GM18502 (cell line): ENCODE measurements around the gene CAMK2D.
"Not testable (repeated sequence)": the region's sequence is repeated elsewhere in the genome, so short reads cannot be mapped to it uniquely, and the experiment has no call there.

Experiments
- ATAC-seq: cut with Tn5 transposase; IDR thresholded peaks from one replicate; pipeline ENCODE4 v1.9.1; 2021; ENCODE audit warnings: mild to moderate bottlenecking; ENCODE audit not compliant: unreplicated experiment, poor library complexity

The CAMK2D gene

DNA sequence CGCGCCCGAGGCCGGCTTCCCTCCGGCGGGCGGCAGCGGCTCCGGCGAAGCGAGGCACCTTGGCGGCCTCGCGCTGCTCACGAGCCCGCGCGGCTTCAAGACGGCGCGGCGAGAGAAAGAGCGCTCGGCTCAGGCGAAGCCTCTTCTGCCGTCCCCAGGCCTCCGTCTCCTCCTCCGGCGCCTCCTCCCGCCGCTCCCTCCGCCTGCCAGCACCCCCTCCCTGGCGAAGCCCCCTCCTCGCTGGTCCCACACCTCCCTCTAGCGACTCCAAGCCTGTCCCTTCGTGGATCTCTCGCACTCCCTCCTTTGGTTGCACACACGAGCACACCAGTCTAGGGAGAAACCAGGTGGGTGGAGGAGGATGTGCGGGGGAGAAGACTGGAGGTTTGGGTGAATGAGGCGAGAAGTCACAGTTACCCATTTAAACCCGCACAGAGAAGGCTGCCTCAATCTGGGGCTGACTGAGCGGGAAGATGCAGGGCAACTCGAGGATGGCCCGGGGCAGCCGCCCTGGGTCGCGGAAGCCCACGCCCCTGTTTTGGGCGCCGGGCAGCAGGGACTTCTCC, at the start of gene CAMK2D:
Gene CAMK2D, minus strand, starts transcription at position 119 of the 566 bp plus-strand sequence. CDS start 670 bp downstream, outside the sequence.
- peak; percentile 53 for ATAC-seq

DNA sequence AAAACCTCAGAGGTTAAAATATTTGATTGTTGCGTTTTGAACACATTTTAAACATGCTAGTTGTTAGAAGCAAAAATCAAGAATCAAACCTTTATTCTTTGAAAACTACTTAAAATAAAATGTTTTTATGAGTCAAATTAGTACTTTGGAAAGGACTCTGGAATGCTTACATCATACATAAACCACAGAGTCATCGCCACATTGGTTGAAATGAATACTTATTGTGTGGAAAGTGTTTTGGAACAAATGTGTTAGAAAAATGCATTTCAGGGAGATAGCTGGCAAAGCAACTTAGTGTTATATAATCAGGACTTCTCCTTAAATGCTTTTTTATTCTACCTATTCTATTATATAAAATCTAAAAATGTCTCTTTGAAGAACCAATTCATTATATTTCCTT, 49.4 kb upstream of the CAMK2D start:
- no peak for ATAC-seq

- ATAC-seq, result no peak
These were observed 47.8 kb upstream of the CAMK2D start for GRCh38 chr4:113809311-113809710.

DNA sequence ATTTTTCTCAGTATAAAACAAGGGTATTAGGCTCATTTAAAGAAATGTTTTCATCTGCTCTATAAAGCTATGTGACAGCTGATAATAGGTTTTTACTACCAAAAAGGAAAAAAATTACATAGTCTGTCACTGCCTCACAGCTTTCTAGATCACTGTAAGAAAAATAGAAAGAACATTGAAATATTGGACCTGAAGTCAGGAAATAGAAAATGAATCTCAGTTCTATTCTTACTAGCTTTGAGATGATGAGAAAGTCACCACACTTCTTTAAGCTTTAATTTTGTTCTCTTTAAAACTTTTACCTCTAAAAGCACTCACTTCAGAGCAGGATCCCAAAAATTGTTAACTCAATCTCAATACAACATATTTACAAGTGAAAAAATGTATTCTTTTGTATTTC, 45.3 kb upstream of the CAMK2D start:
- ATAC-seq, result no peak

DNA sequence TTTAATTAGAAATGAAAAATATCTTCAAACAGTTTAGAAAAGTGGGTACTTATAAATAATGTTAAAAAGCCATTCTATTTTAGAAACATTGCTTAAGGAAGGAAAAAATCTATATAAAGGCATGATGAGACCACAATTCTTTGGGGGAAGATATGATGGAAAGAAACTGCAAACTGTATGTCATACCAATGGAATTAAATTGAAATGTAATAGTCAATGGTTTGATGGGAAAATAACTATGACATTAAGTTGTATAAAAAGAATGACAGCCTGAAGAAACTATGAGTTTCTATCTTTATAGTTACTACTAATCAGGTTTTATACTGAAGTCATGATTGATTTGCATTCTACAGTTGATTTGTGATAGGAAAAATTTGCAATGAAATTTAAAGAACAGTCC, 40.3 kb upstream of the CAMK2D start:
- no peak for ATAC-seq

GRCh38 chr4:113796381-113796780, 34.8 kb upstream of the CAMK2D start:
- not testable (repeated sequence) for ATAC-seq

DNA sequence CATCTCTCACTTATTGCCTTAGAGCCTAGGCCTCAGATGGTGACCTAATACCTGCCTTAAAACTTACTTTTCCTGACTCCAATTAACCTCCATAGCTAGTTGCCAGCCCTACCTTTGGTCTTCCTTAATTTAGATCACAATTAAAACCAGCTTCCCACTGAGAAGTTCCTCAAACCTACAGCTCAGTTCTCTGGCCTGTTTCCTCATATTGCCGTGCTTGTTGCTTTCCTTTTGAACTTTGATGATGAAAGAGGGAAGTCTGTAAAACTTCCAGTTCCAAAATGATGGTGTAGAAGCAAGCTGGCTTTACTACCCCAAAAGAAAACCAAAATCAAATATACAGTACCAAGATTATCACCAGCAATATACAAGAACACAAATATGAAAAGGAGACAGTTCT, 28.9 kb upstream of the CAMK2D start:
- ATAC-seq, result no peak

DNA sequence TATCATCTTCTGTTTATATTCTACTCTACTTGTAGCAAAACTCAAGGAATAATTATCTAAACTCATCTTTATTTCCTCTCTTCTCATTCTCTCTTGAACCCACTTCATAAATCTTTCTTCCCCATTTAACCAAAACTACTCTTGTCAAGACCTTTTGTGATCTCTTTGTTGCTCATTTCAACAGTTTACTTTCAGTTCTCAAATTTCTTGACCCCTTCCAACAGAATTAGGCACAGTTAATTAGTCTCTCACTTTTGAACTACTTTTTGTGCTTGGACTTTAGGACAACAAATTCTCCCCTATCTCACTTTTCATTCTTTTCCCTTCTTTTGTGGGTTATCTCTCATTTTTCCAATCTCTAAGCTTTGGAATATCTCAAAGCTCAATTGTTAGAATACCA, 27.4 kb upstream of the CAMK2D start:
- ATAC-seq, result peak; percentile 62

GRCh38 chr4:113785781-113786180, 24.2 kb upstream of the CAMK2D start:
- no peak for ATAC-seq

GRCh38 chr4:113784497-113785250, 23.1 kb upstream of the CAMK2D start:
- ATAC-seq, result no peak

GRCh38 chr4:113783701-113784100, 22.2 kb upstream of the CAMK2D start:
- ATAC-seq, result no peak

GRCh38 chr4:113783289-113783688, 21.8 kb upstream of the CAMK2D start:
- no peak for ATAC-seq

DNA sequence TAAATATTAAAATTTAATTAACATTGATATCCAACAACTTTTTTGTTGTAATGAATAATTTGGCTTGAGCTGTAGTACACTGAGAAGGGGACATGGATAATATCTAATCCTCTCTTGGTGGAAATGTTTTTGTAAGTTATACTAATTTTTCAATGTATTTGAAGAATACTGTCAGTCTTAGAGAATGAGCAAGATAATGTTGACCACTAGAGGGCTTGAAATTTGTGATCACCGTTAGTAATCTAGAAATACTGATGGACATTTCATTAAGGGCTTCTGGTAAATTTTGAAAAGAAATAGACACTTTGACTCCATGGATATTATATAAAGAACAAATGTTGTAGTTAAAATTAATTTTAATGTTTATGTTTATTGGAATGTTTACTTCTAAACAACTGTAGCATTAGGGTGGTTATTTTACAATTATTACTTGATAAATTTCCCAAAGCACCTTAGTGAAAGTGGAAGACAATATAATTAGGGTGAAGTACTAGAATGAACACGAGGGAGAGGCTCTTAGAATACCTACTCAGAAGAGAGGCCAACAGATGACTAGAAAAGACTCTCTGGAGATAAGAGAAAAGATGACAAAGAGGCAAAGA, 20.0 kb upstream of the CAMK2D start:
- ATAC-seq, result peak; percentile 62

DNA sequence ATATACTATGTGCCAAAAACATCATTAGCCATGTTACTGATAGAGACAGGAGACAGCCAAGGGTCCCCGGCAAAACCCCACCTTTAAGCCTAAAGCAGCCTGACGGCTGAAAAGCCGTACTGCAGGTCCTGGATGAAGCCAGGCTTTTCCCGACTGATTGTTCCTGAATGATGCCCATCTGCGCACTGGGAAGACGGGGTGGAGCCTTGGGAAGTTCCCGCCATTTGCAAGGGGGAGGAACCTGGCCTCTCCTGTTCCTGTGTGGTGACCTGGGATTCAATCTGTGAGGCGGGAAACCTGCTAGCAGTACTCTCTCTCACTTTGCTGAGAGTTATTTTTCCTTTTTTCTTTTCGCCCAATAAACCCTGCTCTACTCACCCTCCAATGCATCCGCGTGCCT, 15.1 kb upstream of the CAMK2D start:
- no peak for ATAC-seq

DNA sequence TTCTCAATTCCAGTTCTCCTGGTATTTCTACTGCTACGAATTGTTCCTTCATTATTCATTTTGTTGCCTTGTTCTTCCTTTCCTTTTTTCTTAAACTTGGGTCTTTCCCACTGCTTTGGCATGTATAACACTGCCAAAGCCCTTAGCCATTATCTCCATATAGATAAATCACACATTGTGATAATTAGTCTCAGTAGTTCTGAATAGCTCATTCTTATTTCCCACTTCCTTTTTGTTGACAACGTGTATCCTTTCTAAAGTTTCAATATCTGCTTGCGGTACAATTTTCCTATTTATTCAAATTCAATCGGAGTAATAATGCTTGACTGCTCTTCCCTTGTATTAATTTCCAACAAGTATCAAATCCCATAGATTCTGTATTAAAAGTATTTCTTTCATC, 14.5 kb upstream of the CAMK2D start:
- no peak for ATAC-seq

- ATAC-seq, result no peak
These were observed 12.2 kb upstream of the CAMK2D start for GRCh38 chr4:113773756-113774155.

DNA sequence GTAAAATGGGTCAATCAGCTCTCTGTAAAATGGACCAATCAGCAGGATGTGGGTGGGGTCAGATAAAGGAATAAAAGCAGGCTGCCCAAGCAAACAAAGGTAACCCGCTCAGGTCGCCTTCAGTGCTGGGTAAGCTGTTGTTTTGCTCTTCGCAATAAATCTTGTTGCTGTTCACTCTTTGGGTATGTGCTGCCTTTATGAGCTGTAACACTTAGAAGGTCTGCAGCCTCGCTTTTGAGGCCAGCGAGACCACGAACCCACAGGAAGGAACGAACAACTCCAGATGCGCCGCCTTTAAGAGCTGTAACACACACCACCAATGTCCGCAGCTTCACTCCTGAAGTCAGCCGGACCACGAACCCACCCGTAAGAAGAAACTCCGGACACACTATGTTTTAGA, 11.5 kb upstream of the CAMK2D start:
- ATAC-seq, result no peak

- ATAC-seq, result no peak
These were observed 10.8 kb upstream of the CAMK2D start for GRCh38 chr4:113772319-113772718.

DNA sequence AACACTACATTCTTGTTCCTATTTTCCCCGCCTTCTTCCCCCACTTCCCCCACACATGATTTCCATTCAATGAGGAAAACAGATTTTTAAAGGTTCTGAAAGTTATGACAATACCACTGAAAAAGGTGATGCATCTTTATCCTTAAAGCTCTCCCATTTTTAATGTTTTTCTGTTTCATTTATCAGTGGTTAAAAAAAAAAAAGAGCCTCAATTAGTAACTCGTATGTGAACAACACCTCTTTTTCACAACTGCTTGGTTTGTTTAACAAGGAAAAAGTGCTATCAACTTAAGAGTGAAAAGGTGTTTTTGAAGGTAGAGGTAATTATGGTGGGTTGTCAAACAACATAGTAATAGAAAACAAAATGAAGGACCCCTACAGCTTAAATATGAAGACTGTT, 8.2 kb upstream of the CAMK2D start:
- ATAC-seq, result no peak

- ATAC-seq, result no peak
These were observed 7.4 kb upstream of the CAMK2D start for GRCh38 chr4:113768952-113769351.

DNA sequence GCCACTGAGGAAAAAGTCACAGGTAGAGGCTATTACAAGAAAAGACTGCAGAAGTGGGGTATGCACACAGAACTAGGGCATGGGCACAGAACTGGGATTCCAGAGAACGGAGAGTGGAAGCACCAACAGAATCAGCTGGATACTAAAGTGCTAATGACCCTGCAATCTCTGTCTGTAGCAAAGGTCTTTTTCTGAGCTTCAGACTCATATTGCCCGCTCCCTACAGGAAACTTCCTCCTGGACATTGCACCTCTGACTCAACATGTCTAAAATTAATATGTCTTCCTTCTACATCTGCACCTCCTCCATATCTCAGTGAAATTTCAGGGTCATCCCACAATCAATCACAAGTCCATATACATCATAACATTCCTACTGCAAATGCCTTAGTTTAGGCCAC, 5.3 kb upstream of the CAMK2D start:
- ATAC-seq, result no peak
